ENCODE results near the gene WBP4.

The WBP4 gene

GRCh38 chr13:41058295-41059070 is 2.8 kb upstream of the WBP4 start:
- TF ChIP-seq CTCF (IDR thresholded peaks at IDR 0.05; ENCODE audit: low read depth, low read length): no peak
- Histone ChIP-seq H3K4me3 (ENCODE audit: low read depth, low read length) (no peak overlapping the region), H3K27me3 (ENCODE audit: insufficient read depth, low read depth, severe bottlenecking) (no peaks in the 10 kb centered on the region), H3K9me3 (ENCODE audit: severe bottlenecking) (no peaks in the 10 kb centered on the region), H3K36me3 (no peaks in the 10 kb centered on the region), H3K27ac (no peak overlapping the region)
- no peak for DNase-seq

- DNase-seq: no peak
- Histone ChIP-seq H3K4me3 (ENCODE audit: low read depth, low read length) (peak overlapping the region; percentile 81), H3K27me3 (ENCODE audit: insufficient read depth, low read depth, severe bottlenecking) (no peaks in the 10 kb centered on the region), H3K27ac (peak overlapping the region; percentile 93), H3K36me3 (no peaks in the 10 kb centered on the region), H3K9me3 (ENCODE audit: severe bottlenecking) (no peaks in the 10 kb centered on the region)
- TF ChIP-seq CTCF (IDR thresholded peaks at IDR 0.05; ENCODE audit: low read depth, low read length): no peak
These were observed 1.7 kb upstream of the WBP4 start for GRCh38 chr13:41059456-41060081.

GRCh38 chr13:41060082-41060723 is 1.1 kb upstream of the WBP4 start:
- peak; percentile 90 for DNase-seq
- H3K36me3 ChIP-seq: no peaks in the 10 kb centered on the region
- H3K27me3 ChIP-seq (ENCODE audit: insufficient read depth, low read depth, severe bottlenecking): no peaks in the 10 kb centered on the region
- peak; percentile 29; the same call in 1 of the 2 replicates for TF ChIP-seq CTCF (IDR thresholded peaks at IDR 0.05; ENCODE audit: low read depth, low read length)
- peak overlapping the region; percentile 93 for H3K27ac ChIP-seq
- peak overlapping the region; percentile 81 for H3K4me3 ChIP-seq (ENCODE audit: low read depth, low read length)
- no peaks in the 10 kb centered on the region for H3K9me3 ChIP-seq (ENCODE audit: severe bottlenecking)

DNA sequence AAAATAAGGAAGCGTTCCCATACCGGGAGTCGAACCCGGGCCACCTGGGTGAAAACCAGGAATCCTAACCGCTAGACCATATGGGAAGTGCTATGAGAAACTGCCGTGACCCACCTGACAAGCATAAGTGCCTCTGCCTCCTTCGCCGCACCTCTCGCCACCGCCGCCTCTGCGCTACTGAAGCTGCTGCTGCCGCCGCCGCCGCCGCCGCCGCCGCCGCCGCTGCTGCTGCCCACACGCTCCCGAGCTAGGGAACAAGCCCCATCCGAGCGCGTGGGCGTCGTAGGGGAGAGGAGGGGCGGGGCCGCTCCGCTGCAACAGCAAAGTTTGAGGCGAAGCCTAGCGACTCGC is 610 bp upstream of the WBP4 start:
- H3K27ac ChIP-seq: peak overlapping the region; percentile 93
- H3K4me3 ChIP-seq (ENCODE audit: low read depth, low read length): peak overlapping the region; percentile 81
- peaks cover under 1% of the 10 kb centered on the region; the same call in 1 of the 2 replicates for H3K36me3 ChIP-seq
- no peak for TF ChIP-seq CTCF (IDR thresholded peaks at IDR 0.05; ENCODE audit: low read depth, low read length)
- DNase-seq: peak; percentile 67
- no peaks in the 10 kb centered on the region for H3K9me3 ChIP-seq (ENCODE audit: severe bottlenecking)
- no peaks in the 10 kb centered on the region for H3K27me3 ChIP-seq (ENCODE audit: insufficient read depth, low read depth, severe bottlenecking)

DNA sequence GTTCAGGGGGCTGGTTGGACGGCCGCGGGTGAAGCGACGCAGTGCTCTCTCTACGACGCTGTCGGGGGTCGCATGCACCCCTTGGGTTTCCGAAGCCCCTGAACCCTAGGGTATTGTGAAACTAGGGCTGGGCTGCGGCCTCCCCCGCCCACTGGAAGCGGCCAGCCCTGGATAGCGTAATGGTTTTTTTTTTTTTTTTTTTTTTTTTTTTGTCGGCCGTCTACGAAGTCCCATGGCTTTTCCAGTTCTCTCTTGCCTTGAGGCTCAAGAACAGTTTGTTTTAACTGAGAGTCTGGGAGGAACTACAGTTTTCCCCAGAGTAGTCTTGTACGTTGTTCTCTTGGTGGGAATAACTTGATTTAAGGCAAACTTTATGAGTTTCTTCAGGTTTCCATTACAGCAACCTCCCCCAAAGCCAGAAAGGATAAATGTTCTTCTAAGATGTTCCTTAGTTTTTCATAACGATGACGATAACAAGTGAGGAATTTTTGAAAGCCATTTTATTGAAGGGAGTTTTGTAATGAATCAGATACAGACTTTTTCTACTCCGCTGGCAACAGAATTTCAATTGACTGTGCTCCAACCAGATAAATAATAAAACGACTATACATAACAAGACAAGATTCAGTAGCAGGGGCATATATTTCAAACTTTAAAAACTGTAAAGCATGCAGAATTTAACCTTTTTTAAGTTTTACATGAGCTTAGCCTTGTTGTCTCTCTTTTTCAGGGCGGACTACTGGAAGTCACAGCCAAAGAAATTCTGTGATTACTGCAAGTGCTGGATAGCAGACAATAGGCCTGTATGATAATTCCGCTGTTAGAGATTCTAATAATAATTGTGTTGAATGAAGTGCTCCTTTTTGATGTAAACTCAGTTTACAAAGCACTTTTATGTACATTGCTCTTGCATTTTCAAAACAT is 867 bp downstream of the WBP4 start:
- no peak for DNase-seq
- no peaks in the 10 kb centered on the region for H3K27me3 ChIP-seq (ENCODE audit: insufficient read depth, low read depth, severe bottlenecking)
- peak overlapping the region; percentile 81 for H3K4me3 ChIP-seq (ENCODE audit: low read depth, low read length)
- peak overlapping the region; percentile 93 for H3K27ac ChIP-seq
- no peaks in the 10 kb centered on the region for H3K9me3 ChIP-seq (ENCODE audit: severe bottlenecking)
- TF ChIP-seq CTCF (IDR thresholded peaks at IDR 0.05; ENCODE audit: low read depth, low read length): no peak
- H3K36me3 ChIP-seq: peaks cover 6% of the 10 kb centered on the region
